Ascending aorta (tissue), 2 donors: ENCODE results near the gene CAV2. TPM values are rescaled to one million over a fixed set of nuclear protein-coding genes. Genes with fewer than 3 reads are reported as not detected.

Source experiments
- DNase-seq, 2 donors: peaks; one replicate each; pipeline ENCODE4 v3.0.0-alpha.2; 2019; ENCODE audit warnings: low spot score in 2 of 2
- H3K27ac ChIP-seq, 2 donors: fragments of 200-600 bp; sonication (generic); one replicate each; pipeline ENCODE4 v1.5.1; 2016 to 2017; ENCODE audit warnings: mild to moderate bottlenecking in 1 of 2
- H3K27me3 ChIP-seq: fragments of 200-600 bp; sonication (generic); one replicate; pipeline ENCODE4 v1.5.1; 2017
- H3K36me3 ChIP-seq, 2 donors: fragments of 200-600 bp; sonication (generic); one replicate each; pipeline ENCODE4 v1.5.1; 2016
- H3K4me1 ChIP-seq, 2 donors: fragments of 200-600 bp; sonication (generic); one replicate each; pipeline ENCODE4 v1.5.1; 2016 to 2017; ENCODE audit warnings: mild to moderate bottlenecking in 1 of 2
- H3K4me3 ChIP-seq, 2 donors: fragments of 200-600 bp; sonication (generic); one replicate each; pipeline ENCODE4 v1.5.1; 2016 to 2017; ENCODE audit warnings: mild to moderate bottlenecking in 1 of 2
- H3K9me3 ChIP-seq, 2 donors: fragments of 200-600 bp; sonication (generic); one replicate each; pipeline ENCODE4 v1.5.1; 2016
- CTCF ChIP-seq, 3 experiments: fragments of 200-600 bp in 2 of 3; fragments of 450-650 bp in 1 of 3; sonication (generic) in 2 of 3; IDR thresholded peaks; one replicate each; pipeline ENCODE4 v1.5.1; 2016 to 2019; ENCODE audit warnings: antibody characterized with exemption in 3 of 3, mild to moderate bottlenecking in 1 of 3, moderate library complexity in 1 of 3
- intact Hi-C: fragments of 100-400 bp; cut with DNase I; formaldehyde crosslinking; loops from one replicate; pipeline ENCODE4 v1.15.1; 2023
- total RNA-seq: library from RNA; depleted of rRNA; stranded (reverse); fragments of >200 nt; gene quantifications from one replicate; pipeline ENCODE4 v1.1.0, GENCODE V29; 2016

CAV2 gene
- total RNA-seq, 1 donor from 2014 or later, result 92.6 TPM

- Histone ChIP-seq H3K4me3 (no peak overlapping the region), H3K27ac (no peak overlapping the region)
- intact Hi-C loops, result no loop called here
These were observed 44.0 kb upstream of the CAV2 start for GRCh38 chr7:116455499-116455898.

GRCh38 chr7:116461500-116461899 is 38.0 kb upstream of the CAV2 start:
- DNase-seq, result no peak
- H3K27ac ChIP-seq, result no peak overlapping the region
- intact Hi-C loops, result no loop called here
- no peaks in the 10 kb centered on the region for H3K36me3 ChIP-seq
- peaks cover 0 to 2% of the 10 kb centered on the region in 2 donors for H3K4me1 ChIP-seq
- H3K4me3 ChIP-seq, result no peak overlapping the region
- H3K9me3 ChIP-seq, result no peaks in the 10 kb centered on the region
- no peak for TF ChIP-seq CTCF (IDR thresholded peaks at IDR 0.05)
- H3K27me3 ChIP-seq, result no peaks in the 10 kb centered on the region

More at GRCh38 chr7:116455499-116455898, 44.0 kb upstream of the CAV2 start:
- TF ChIP-seq CTCF (IDR thresholded peaks at IDR 0.05), result no peak
- Histone ChIP-seq H3K36me3 (no peaks in the 10 kb centered on the region), H3K27me3 (no peaks in the 10 kb centered on the region), H3K4me1 (no peaks in the 10 kb centered on the region), H3K9me3 (no peaks in the 10 kb centered on the region)
- DNase-seq, result no peak

GRCh38 chr7:116463956-116464355 is 35.6 kb upstream of the CAV2 start:
- no peaks in the 10 kb centered on the region for H3K36me3 ChIP-seq
- TF ChIP-seq CTCF (IDR thresholded peaks at IDR 0.05), result no peak
- no peak overlapping the region for H3K27ac ChIP-seq
- H3K27me3 ChIP-seq, result no peaks in the 10 kb centered on the region
- DNase-seq, result no peak
- H3K4me3 ChIP-seq, result no peak overlapping the region
- H3K4me1 ChIP-seq, result peaks cover 0 to 4% of the 10 kb centered on the region in 2 donors
- no peaks in the 10 kb centered on the region for H3K9me3 ChIP-seq
- intact Hi-C loops, result no loop called here

DNA sequence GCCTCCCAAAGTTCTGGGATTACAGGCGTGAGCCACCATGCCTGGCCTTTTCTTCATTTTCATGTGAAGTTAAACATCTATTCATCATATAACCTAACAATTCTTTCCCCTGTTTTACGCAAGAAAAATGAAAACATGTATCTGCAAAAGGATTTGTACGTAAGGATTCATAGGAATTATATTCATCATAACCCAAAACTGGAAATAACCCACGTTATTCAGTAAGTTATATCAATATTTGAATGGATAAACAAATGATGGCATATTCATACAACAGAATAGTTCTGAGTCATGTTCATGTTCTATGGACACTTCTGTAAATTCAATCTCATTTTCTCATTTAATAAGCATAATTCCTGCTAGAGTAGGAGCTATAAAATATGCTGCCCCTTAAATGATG is 35.2 kb upstream of the CAV2 start:
- Histone ChIP-seq H3K36me3 (no peaks in the 10 kb centered on the region), H3K4me1 (peaks cover 0 to 5% of the 10 kb centered on the region in 2 donors), H3K27ac (no peak overlapping the region), H3K4me3 (no peak overlapping the region), H3K9me3 (no peaks in the 10 kb centered on the region), H3K27me3 (no peaks in the 10 kb centered on the region)
- intact Hi-C loops, result no loop called here
- DNase-seq, result no peak
- TF ChIP-seq CTCF (IDR thresholded peaks at IDR 0.05), result no peak

DNA sequence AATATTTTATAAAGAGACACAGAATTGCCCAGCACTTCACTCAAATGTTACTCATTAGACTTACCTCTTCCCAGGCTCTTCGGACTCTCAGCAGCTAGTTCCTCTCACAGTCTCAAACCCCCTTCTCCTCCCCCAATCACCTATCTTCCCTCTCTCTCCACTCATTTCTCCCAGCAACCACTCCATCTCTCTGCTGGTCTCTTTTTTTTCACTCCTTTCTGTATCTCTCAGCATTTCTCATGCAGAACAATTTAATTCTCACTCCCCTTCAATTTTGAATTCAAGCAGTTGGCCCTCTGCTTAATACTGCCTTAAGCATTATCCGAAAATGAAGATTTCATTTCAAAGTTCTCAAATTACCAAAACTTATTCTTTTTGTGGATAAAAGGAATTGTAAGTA is 34.4 kb upstream of the CAV2 start:
- no peaks in the 10 kb centered on the region for H3K27me3 ChIP-seq
- H3K4me3 ChIP-seq, result no peak overlapping the region
- TF ChIP-seq CTCF (IDR thresholded peaks at IDR 0.05), result no peak
- intact Hi-C loops, result no loop called here
- no peak overlapping the region for H3K27ac ChIP-seq
- no peak for DNase-seq
- no peaks in the 10 kb centered on the region for H3K36me3 ChIP-seq
- no peaks in the 10 kb centered on the region for H3K9me3 ChIP-seq
- H3K4me1 ChIP-seq, result peaks cover 0 to 5% of the 10 kb centered on the region in 2 donors

DNA sequence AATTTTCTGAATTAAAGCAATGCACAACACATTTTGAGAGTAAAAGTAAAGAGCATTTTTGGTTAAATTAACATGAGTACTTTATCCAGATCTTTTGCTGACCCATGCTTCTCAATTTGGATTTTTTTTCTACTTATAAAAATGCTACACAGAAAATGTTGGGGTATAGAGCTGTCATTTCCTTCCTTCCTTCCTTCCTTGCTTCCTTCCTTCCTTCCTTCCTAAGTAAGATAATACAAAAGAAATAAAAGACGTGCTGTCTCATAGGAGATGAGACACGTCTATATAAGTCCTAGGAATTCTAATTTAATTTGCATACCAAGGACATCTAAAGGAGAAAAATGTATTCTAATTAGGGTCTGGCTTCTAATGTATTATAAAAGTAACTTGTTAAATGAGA is 31.0 kb upstream of the CAV2 start:
- Histone ChIP-seq H3K27me3 (no peaks in the 10 kb centered on the region), H3K4me3 (no peak overlapping the region), H3K4me1 (peaks cover 0 to 5% of the 10 kb centered on the region in 2 donors), H3K9me3 (no peaks in the 10 kb centered on the region), H3K36me3 (no peaks in the 10 kb centered on the region), H3K27ac (no peak overlapping the region)
- TF ChIP-seq CTCF (IDR thresholded peaks at IDR 0.05), result no peak
- DNase-seq, result no peak
- intact Hi-C loops, result no loop called here
